ENCODE measurements around the gene GRM4. TPM values are rescaled to one million over a fixed set of nuclear protein-coding genes. Genes with fewer than 3 reads are reported as not detected.

Gene GRM4
- total RNA-seq, 2 experiments from 2014 or later = 0.27 TPM; not detected in 1

DNA sequence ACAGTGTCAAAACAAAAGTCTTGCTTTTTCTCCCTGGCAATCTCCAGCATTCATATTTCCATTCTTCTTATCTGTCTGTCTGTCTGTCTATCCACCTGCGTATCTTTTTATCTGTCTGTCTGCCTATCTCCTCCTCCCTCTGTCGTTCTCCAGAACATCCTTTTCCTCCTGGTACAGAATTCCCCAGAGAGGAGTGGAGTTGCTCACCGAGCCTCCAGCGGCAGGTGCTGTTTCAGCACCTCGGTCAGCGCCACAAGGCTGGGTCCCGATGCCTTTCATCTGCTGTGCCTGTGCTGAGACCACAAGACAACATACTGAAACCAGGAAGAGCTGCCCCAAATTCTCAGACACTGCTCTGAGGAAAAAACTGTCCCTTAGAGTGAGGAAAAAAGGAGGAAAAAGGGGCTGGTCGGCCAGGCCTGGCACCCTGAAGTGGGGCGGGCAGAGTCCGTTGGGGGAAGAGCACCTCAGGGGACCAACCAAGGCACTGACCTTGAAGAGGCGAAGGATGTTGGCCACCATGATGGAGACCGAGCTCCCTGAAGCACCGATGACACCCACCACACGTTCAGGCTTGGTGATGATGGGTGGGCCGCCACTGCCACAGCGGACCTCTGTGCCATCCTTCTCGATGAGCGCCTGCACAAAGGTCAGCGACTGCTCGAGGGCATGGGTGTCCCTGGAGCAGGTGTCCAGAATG, 13.3 kb downstream of the GRM4 start:
- no peak overlapping the region for H3K27ac Mint-ChIP-seq
- no peaks in the 10 kb centered on the region for H3K4me1 Mint-ChIP-seq (ENCODE audit: low read depth)
- H3K36me3 Mint-ChIP-seq (ENCODE audit: low read depth) = no peaks in the 10 kb centered on the region
- H3K9me3 Mint-ChIP-seq = no peaks in the 10 kb centered on the region
- peak; percentile 56 for DNase-seq
- H3K4me3 Mint-ChIP-seq = no peak overlapping the region
- intact Hi-C loops (cut with micrococcal nuclease) = no loop called here
- H3K27me3 Mint-ChIP-seq (ENCODE audit: low read depth) = peaks cover 35% of the 10 kb centered on the region
- CTCF ChIA-PET = no interaction called here

- DNase-seq = no peak
- Mint-ChIP-seq H3K36me3 (ENCODE audit: low read depth) (no peaks in the 10 kb centered on the region), H3K27me3 (ENCODE audit: low read depth) (peaks cover 35% of the 10 kb centered on the region), H3K27ac (no peak overlapping the region), H3K4me3 (no peak overlapping the region), H3K4me1 (ENCODE audit: low read depth) (no peaks in the 10 kb centered on the region), H3K9me3 (no peaks in the 10 kb centered on the region)
- CTCF ChIA-PET = no interaction called here
- intact Hi-C loops (cut with micrococcal nuclease) = loop anchor here (2.0 kb wide), 1 partner anchor 17 kb away; no protein-coding TSS in a partner anchor
These were observed 14.3 kb downstream of the GRM4 start for GRCh38 chr6:34131326-34132290.

DNA sequence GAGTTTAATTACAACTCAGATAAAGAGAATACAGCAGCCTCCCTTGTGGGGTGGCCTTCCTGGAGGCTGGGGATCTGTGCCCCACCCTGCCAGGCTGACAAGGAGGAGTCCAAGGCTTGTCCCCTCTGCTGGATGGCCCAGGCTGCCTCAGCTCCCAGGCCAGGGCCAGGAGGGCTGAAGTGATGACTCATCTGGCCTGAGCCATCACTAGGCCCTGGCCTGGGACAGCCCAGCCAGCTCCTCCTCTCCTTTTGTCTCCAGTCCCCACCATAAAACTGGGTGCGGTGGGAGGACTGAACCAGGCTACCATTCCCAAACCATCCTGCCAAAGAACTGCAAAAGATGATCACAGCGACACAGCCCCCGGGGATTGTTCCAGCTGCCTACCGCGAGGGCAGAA, 15.0 kb downstream of the GRM4 start:
- CTCF ChIA-PET = no interaction called here
- intact Hi-C loops (cut with micrococcal nuclease) = loop anchor here (2.0 kb wide), 1 partner anchor 16 kb away; no protein-coding TSS in a partner anchor
- no peak overlapping the region for H3K27ac Mint-ChIP-seq
- no peak for DNase-seq
- H3K4me1 Mint-ChIP-seq (ENCODE audit: low read depth) = no peaks in the 10 kb centered on the region
- H3K27me3 Mint-ChIP-seq (ENCODE audit: low read depth) = peaks cover 30% of the 10 kb centered on the region
- H3K4me3 Mint-ChIP-seq = no peak overlapping the region
- no peaks in the 10 kb centered on the region for H3K36me3 Mint-ChIP-seq (ENCODE audit: low read depth)
- H3K9me3 Mint-ChIP-seq = no peaks in the 10 kb centered on the region

GRCh38 chr6:34129753-34130152, 16.1 kb downstream of the GRM4 start:
- Mint-ChIP-seq H3K4me3 (no peak overlapping the region), H3K36me3 (ENCODE audit: low read depth) (no peaks in the 10 kb centered on the region), H3K4me1 (ENCODE audit: low read depth) (no peaks in the 10 kb centered on the region), H3K27me3 (ENCODE audit: low read depth) (peaks cover 22% of the 10 kb centered on the region), H3K27ac (no peak overlapping the region), H3K9me3 (no peaks in the 10 kb centered on the region)
- intact Hi-C loops (cut with micrococcal nuclease) = loop anchor here (2.0 kb wide), 1 partner anchor 15 kb away; no protein-coding TSS in a partner anchor
- CTCF ChIA-PET = no interaction called here
- no peak for DNase-seq

GRCh38 chr6:34128045-34128444, 17.8 kb downstream of the GRM4 start:
- Mint-ChIP-seq H3K4me3 (no peak overlapping the region), H3K27ac (no peak overlapping the region), H3K27me3 (ENCODE audit: low read depth) (peaks cover 16% of the 10 kb centered on the region), H3K36me3 (ENCODE audit: low read depth) (no peaks in the 10 kb centered on the region), H3K4me1 (ENCODE audit: low read depth) (no peaks in the 10 kb centered on the region), H3K9me3 (no peaks in the 10 kb centered on the region)
- no peak for DNase-seq
- CTCF ChIA-PET = interaction anchor here (0.6 kb wide), 1 partner anchor 9 kb away, joined by 4 read pairs; no protein-coding TSS in a partner anchor
- intact Hi-C loops (cut with micrococcal nuclease) = no loop called here

GRCh38 chr6:34126419-34126818, 19.5 kb downstream of the GRM4 start:
- CTCF ChIA-PET = no interaction called here
- H3K27ac Mint-ChIP-seq = no peak overlapping the region
- peaks cover 3% of the 10 kb centered on the region for H3K27me3 Mint-ChIP-seq (ENCODE audit: low read depth)
- no peaks in the 10 kb centered on the region for H3K9me3 Mint-ChIP-seq
- no peak overlapping the region for H3K4me3 Mint-ChIP-seq
- intact Hi-C loops (cut with micrococcal nuclease) = no loop called here
- no peak for DNase-seq
- no peaks in the 10 kb centered on the region for H3K4me1 Mint-ChIP-seq (ENCODE audit: low read depth)
- no peaks in the 10 kb centered on the region for H3K36me3 Mint-ChIP-seq (ENCODE audit: low read depth)

GRCh38 chr6:34125939-34126338, 19.9 kb downstream of the GRM4 start:
- intact Hi-C loops (cut with micrococcal nuclease) = no loop called here
- DNase-seq = no peak
- CTCF ChIA-PET = no interaction called here
- Mint-ChIP-seq H3K36me3 (ENCODE audit: low read depth) (no peaks in the 10 kb centered on the region), H3K27ac (no peak overlapping the region), H3K27me3 (ENCODE audit: low read depth) (no peaks in the 10 kb centered on the region), H3K9me3 (no peaks in the 10 kb centered on the region), H3K4me3 (no peak overlapping the region), H3K4me1 (ENCODE audit: low read depth) (no peaks in the 10 kb centered on the region)

DNA sequence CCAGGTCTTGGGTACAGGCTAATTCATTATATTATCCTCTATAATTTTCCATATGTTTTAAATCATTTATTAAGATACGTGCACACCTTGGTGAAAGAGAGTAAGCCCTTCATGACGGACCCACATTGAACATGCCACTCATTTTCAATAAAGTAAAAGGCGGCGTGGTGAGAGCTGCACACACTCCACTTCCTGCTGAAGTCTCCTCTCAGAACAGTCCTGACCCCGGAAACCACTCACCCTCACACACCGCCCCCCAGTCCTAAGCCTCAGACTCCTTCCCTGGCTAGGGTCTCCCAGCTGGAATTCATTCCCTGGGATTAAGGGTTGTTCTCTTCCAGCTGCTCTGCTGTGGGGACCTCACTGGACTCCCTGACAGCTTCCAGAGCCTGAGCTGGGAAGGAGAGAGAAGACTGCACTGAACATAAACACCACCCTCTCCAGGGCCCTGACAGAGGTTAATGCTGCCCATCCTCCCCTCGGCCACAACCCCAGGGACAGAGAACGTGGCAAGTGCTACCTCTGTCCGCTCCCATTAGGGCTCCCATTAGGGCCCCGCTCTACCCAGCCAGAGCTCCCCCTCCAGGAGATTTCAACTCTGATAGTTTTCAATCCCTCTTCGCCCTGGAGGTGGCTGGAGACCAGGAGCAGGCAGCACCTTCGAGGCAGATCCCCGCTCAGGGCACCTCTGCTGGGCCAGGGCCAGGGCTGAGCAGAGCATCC, 24.8 kb downstream of the GRM4 start:
- CTCF ChIA-PET = no interaction called here
- Mint-ChIP-seq H3K27ac (no peak overlapping the region), H3K27me3 (ENCODE audit: low read depth) (peaks cover 2% of the 10 kb centered on the region), H3K4me1 (ENCODE audit: low read depth) (no peaks in the 10 kb centered on the region), H3K9me3 (no peaks in the 10 kb centered on the region), H3K36me3 (ENCODE audit: low read depth) (no peaks in the 10 kb centered on the region), H3K4me3 (no peak overlapping the region)
- intact Hi-C loops (cut with micrococcal nuclease) = no loop called here
- no peak for DNase-seq

GRCh38 chr6:34115915-34116314, 30.0 kb downstream of the GRM4 start:
- Mint-ChIP-seq H3K9me3 (no peaks in the 10 kb centered on the region), H3K27me3 (ENCODE audit: low read depth) (peaks cover 16% of the 10 kb centered on the region), H3K36me3 (ENCODE audit: low read depth) (no peaks in the 10 kb centered on the region), H3K27ac (no peak overlapping the region), H3K4me1 (ENCODE audit: low read depth) (no peaks in the 10 kb centered on the region), H3K4me3 (no peak overlapping the region)
- intact Hi-C loops (cut with micrococcal nuclease) = loop anchor here (2.0 kb wide), 1 partner anchor 15 kb away; no protein-coding TSS in a partner anchor
- CTCF ChIA-PET = interaction anchor here (0.6 kb wide), 1 partner anchor 16 kb away, joined by 3 read pairs; no protein-coding TSS in a partner anchor
- DNase-seq = no peak

DNA sequence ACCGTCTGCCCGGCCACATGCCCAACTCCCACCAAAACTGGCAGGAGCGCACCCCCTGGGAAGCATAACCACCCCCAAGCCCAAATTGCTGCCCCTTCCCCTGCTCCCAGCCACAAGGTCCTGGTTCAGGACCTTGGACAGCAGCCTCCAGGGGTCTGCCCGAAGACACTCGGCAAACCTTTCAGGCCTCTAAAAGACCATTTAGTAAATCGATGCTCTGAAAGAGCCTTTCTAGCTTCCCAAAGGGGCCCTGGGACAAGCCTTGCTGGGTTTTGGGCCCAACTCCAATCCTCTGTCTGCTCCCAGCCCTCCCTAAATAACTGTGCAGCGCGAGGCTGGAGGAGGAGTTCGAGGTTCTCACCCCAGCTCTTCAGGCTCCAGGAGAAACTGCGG, 30.5 kb downstream of the GRM4 start:
- intact Hi-C loops (cut with micrococcal nuclease) = loop anchor here (2.0 kb wide), 1 partner anchor 15 kb away; no protein-coding TSS in a partner anchor
- Mint-ChIP-seq H3K4me3 (no peak overlapping the region), H3K4me1 (ENCODE audit: low read depth) (no peaks in the 10 kb centered on the region), H3K36me3 (ENCODE audit: low read depth) (no peaks in the 10 kb centered on the region), H3K9me3 (no peaks in the 10 kb centered on the region), H3K27ac (no peak overlapping the region), H3K27me3 (ENCODE audit: low read depth) (peaks cover 17% of the 10 kb centered on the region)
- peak; percentile 27 for DNase-seq
- CTCF ChIA-PET = no interaction called here

DNA sequence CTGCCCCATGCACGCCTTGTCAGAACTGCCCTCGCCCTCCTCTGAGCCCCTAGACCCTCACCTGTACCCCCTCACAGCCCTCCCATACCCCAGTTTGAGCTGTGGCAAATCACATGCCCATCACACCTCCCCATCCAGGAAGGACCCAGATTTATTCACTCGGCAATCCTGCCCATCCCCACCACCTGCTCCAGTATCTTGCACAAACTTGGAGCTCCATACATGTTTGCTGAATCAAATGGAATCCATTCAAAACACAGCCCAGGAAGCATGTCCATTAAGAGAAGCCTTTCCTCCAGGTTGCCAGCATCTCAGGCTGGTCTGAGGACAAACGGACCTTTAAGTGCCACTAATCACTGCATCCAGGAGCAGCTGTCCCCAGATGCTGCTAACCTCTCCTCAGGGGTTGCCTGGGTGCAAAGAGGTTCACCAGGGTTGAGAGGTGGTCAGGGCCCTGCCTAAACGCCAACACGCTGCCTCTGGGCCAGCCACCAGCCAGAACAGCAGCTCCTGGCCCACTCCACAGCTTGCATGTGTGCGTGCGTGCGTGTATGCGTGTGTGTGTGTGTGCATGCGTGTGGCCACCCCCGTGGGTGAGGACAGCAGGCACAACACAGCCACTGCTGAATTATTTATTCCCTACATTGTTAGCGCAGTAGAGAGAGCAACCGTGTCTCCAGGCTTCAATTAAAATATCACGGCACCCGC, 31.0 kb downstream of the GRM4 start:
- H3K4me3 Mint-ChIP-seq = no peak overlapping the region
- intact Hi-C loops (cut with micrococcal nuclease) = loop anchor here (2.0 kb wide), 1 partner anchor 16 kb away; no protein-coding TSS in a partner anchor
- no peak for DNase-seq
- no peaks in the 10 kb centered on the region for H3K36me3 Mint-ChIP-seq (ENCODE audit: low read depth)
- H3K27me3 Mint-ChIP-seq (ENCODE audit: low read depth) = peaks cover 17% of the 10 kb centered on the region
- CTCF ChIA-PET = no interaction called here
- no peak overlapping the region for H3K27ac Mint-ChIP-seq
- no peaks in the 10 kb centered on the region for H3K9me3 Mint-ChIP-seq
- no peaks in the 10 kb centered on the region for H3K4me1 Mint-ChIP-seq (ENCODE audit: low read depth)
